Endothelial cell of umbilical vein (primary cell): ENCODE measurements around the gene SVEP1. TPM values are rescaled to one million over a fixed set of nuclear protein-coding genes. Genes with fewer than 3 reads are reported as not detected.
"Not testable (repeated sequence)": the region's sequence is repeated elsewhere in the genome, so short reads cannot be mapped to it uniquely, and the experiment has no call there.

ENCODE experiments used
- BruUV-seq: library from RNA; stranded (reverse); fragments of 400-500 nt; replicated peaks from 2 replicates; lab custom pipeline; 2021; lab: Mats Ljungman, UMichigan
- CTCF ChIA-PET: fragments of 300-600, 350-600 bp; sonication (Branson Sonifier 250); formaldehyde crosslinking; loops from one replicate; lab custom pipeline; 2021; ENCODE audit warnings: antibody characterized with exemption, inconsistent platforms; lab: Charles Lee
- POLR2A ChIA-PET: fragments of 300-600, 350-600 bp; sonication (Branson Sonifier 250); formaldehyde crosslinking; loops from one replicate; lab custom pipeline; 2021; ENCODE audit warnings: antibody characterized with exemption, inconsistent platforms; lab: Charles Lee
- DNase-seq: peaks from one replicate; pipeline ENCODE4 v3.0.0-alpha.2; 2011; ENCODE audit warnings: low read depth, low spot score
- FAIRE-seq: peaks from 2 replicates; lab custom pipeline; 2011; peaks lifted over from hg19 to GRCh38; lab: Jason Lieb, UNC
- H2AFZ ChIP-seq: 2 replicates; pipeline ENCODE4 v1.6.0; 2012; ENCODE audit warnings: low read depth, low read length, control low read depth, inconsistent platforms
- H3K27ac ChIP-seq: 2 replicates; pipeline ENCODE4 v1.5.1; 2011; ENCODE audit warnings: low read depth, mild to moderate bottlenecking, control low read depth, low read length, moderate library complexity; ENCODE audit not compliant: insufficient read depth
- H3K27me3 ChIP-seq, 2 experiments: 2 replicates each; pipeline versions ENCODE4 v1.6.0 to v1.6.1; 2011; ENCODE audit warnings: low read length in 2 of 2, mixed read lengths in 1 of 2; ENCODE audit not compliant: control insufficient read depth in 2 of 2, insufficient read depth in 2 of 2
- H3K36me3 ChIP-seq, 2 experiments: 2 replicates in 1 of 2; 3 replicates in 1 of 2; pipeline ENCODE4 v1.5.1; 2011; ENCODE audit warnings: low read length in 2 of 2, mild to moderate bottlenecking in 1 of 2, moderate library complexity in 1 of 2; ENCODE audit not compliant: control insufficient read depth in 2 of 2, insufficient read depth in 2 of 2; ENCODE audit errors: extremely low read depth in 1 of 2
- H3K4me1 ChIP-seq: 3 replicates; pipeline ENCODE4 v1.5.1; 2011; ENCODE audit warnings: mild to moderate bottlenecking, low read length; ENCODE audit not compliant: control insufficient read depth, insufficient read depth; ENCODE audit errors: extremely low read depth
- H3K4me2 ChIP-seq: 2 replicates; pipeline ENCODE4 v1.6.1; 2011; ENCODE audit warnings: low read length, control low read depth, mixed read lengths; ENCODE audit not compliant: insufficient read depth
- H3K4me3 ChIP-seq, 3 experiments: fragments of 200-600 bp in 1 of 3; sonication (generic), shearing (Covaris generic) in 1 of 3; replicated peaks in 1 of 3; 2 replicates each; pipeline ENCODE4 v1.5.1; 2011 to 2016; ENCODE audit warnings: control low read depth in 3 of 3, low read length in 3 of 3, mild to moderate bottlenecking in 2 of 3, inconsistent platforms in 1 of 3, low read depth in 1 of 3, moderate library complexity in 1 of 3; ENCODE audit not compliant: insufficient read depth in 1 of 3
- H3K79me2 ChIP-seq: 2 replicates; pipeline ENCODE4 v1.6.0; 2012; ENCODE audit warnings: low read length, inconsistent platforms; ENCODE audit not compliant: control insufficient read depth, insufficient read depth
- H3K9ac ChIP-seq: replicated peaks from 2 replicates; pipeline ENCODE3; 2011; ENCODE audit warnings: low read length, control low read depth; ENCODE audit not compliant: insufficient read depth; ENCODE audit errors: extremely low read depth
- H3K9me1 ChIP-seq: replicated peaks from 3 replicates; pipeline ENCODE4 v1.6.0; 2011; ENCODE audit warnings: mild to moderate bottlenecking, low read length; ENCODE audit not compliant: control insufficient read depth, insufficient read depth; ENCODE audit errors: extremely low read depth
- H3K9me3 ChIP-seq: replicated peaks from 2 replicates; pipeline ENCODE4 v1.5.1; 2012; ENCODE audit warnings: low read length, inconsistent platforms; ENCODE audit not compliant: control insufficient read depth, insufficient read depth
- H4K20me1 ChIP-seq: replicated peaks from 2 replicates; pipeline ENCODE3; 2011; ENCODE audit warnings: mild to moderate bottlenecking, low read length; ENCODE audit not compliant: control insufficient read depth, insufficient read depth; ENCODE audit errors: extremely low read depth
- EZH2 ChIP-seq: IDR thresholded peaks from 2 replicates; pipeline ENCODE4 v1.6.1; 2012; ENCODE audit warnings: borderline replicate concordance, low read depth, mild to moderate bottlenecking, moderate library complexity, low read length, inconsistent platforms; ENCODE audit not compliant: severe bottlenecking
- FOS ChIP-seq: IDR thresholded peaks from 2 replicates; pipeline ENCODE4 v1.6.1; 2011; ENCODE audit warnings: mild to moderate bottlenecking, low read length, moderate library complexity, borderline replicate concordance; ENCODE audit not compliant: insufficient read depth
- GATA2 ChIP-seq: IDR thresholded peaks from 2 replicates; pipeline ENCODE4 v1.7.0; 2011; ENCODE audit warnings: low read depth, mild to moderate bottlenecking, moderate library complexity, mixed read lengths, low read length; ENCODE audit not compliant: insufficient read length, insufficient read depth
- JUN ChIP-seq: IDR thresholded peaks from 2 replicates; pipeline ENCODE4 v1.6.1; 2011; ENCODE audit warnings: borderline replicate concordance, low read depth; ENCODE audit not compliant: insufficient read length, insufficient read depth
- MAX ChIP-seq: IDR thresholded peaks from 2 replicates; pipeline ENCODE4 v1.6.1; 2011; ENCODE audit not compliant: insufficient read depth, insufficient read length
- MYC ChIP-seq: IDR thresholded peaks from one replicate; pipeline ENCODE4 v1.6.1; 2011; ENCODE audit warnings: mild to moderate bottlenecking, low read depth, low read length
- POLR2A ChIP-seq: IDR thresholded peaks from 2 replicates; pipeline ENCODE4 v1.6.1; 2012; ENCODE audit warnings: low read depth, mild to moderate bottlenecking, control low read depth, low read length
- POLR2AphosphoS5 ChIP-seq: IDR thresholded peaks from 2 replicates; pipeline ENCODE4 v1.6.1; 2012; ENCODE audit warnings: low read depth, mild to moderate bottlenecking, control low read depth, low read length, moderate library complexity; ENCODE audit not compliant: insufficient read depth
- dilution Hi-C: fragments of 300-500 bp; cut with MboI; formaldehyde crosslinking; loops from one replicate; pipeline ENCODE4 v1.15.0; 2019; ENCODE audit warnings: low sequenced_read_pairs; ENCODE audit not compliant: extremely low pct_ligation_motif_present
- intact Hi-C: fragments of 100-400 bp; cut with micrococcal nuclease; formaldehyde crosslinking; loops from one replicate; pipeline ENCODE4 v1.10.0; 2022
- polyA plus RNA-seq, 4 experiments: library from polyadenylated mRNA; depleted of rRNA in 3 of 4; stranded (reverse) in 3 of 4; unstranded in 1 of 4; fragments of >200 nt; gene quantifications; 2 replicates each; pipeline versions ENCODE4 v1.2.1 to v1.2.3, GENCODE V29; 2011 to 2012; ENCODE audit warnings: missing spikeins in 1 of 4
- total RNA-seq: library from RNA; stranded (reverse); gene quantifications from 2 replicates; pipeline ENCODE4 v1.2.3, GENCODE V29; 2021
- TF ChIP-seq, protein P1 (sequence below), 2 donors: IDR thresholded peaks; 1 replicate in 1 of 2; 2 replicates in 1 of 2; pipeline ENCODE4 v1.5.1; 2011; ENCODE audit warnings: low read length in 2 of 2, mild to moderate bottlenecking in 2 of 2, moderate library complexity in 2 of 2, control low read depth in 1 of 2, inconsistent platforms in 1 of 2, low read depth in 1 of 2; ENCODE audit not compliant: insufficient read depth in 1 of 2; ENCODE audit errors: extremely low read depth in 1 of 2

SVEP1 gene
- total and polyA plus RNA-seq, 2 donors (not counting 3 experiments of a cell fraction or from before 2014, with no cell fraction given) = 0.04 to 0.29 TPM

DNA sequence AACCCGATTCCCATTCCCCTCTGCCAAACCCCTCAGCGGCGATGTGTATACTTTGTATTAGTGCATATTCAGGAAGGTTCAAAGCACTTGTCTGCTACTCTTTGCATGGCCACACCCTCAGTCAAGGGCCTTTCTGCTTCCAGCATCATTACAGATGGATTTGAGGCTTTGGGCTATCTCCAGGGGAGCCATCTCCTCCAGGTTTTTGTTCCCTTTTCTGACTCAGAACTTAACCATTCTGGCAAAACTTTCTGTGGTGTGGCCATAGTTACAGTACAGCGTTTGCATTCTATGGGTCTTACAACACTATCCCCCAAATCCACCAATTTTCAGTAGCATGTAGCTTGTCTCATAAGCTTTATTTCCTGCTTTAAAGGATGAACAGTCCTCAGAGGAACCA is 36.0 kb upstream of the SVEP1 start:
- TF ChIP-seq POLR2A (no peak), FOS (no peak), POLR2AphosphoS5 (no peak), GATA2 (no peak), JUN (no peak), MAX (no peak), MYC (no peak), EZH2 (no peak)
- TF ChIP-seq, protein P1, sequence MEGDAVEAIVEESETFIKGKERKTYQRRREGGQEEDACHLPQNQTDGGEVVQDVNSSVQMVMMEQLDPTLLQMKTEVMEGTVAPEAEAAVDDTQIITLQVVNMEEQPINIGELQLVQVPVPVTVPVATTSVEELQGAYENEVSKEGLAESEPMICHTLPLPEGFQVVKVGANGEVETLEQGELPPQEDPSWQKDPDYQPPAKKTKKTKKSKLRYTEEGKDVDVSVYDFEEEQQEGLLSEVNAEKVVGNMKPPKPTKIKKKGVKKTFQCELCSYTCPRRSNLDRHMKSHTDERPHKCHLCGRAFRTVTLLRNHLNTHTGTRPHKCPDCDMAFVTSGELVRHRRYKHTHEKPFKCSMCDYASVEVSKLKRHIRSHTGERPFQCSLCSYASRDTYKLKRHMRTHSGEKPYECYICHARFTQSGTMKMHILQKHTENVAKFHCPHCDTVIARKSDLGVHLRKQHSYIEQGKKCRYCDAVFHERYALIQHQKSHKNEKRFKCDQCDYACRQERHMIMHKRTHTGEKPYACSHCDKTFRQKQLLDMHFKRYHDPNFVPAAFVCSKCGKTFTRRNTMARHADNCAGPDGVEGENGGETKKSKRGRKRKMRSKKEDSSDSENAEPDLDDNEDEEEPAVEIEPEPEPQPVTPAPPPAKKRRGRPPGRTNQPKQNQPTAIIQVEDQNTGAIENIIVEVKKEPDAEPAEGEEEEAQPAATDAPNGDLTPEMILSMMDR (IDR thresholded peaks at IDR 0.05; ENCODE audit: extremely low read depth in 1 of 2, insufficient read depth in 1 of 2, low read depth in 1 of 2, low read length in 2 of 2) = no peak
- intact Hi-C loops = no loop called here
- H3K27ac ChIP-seq = no peak overlapping the region
- no peak for DNase-seq
- ChIA-PET CTCF (interaction anchor here (1.3 kb wide), 1 partner anchor 187 kb away, joined by 3 read pairs; no protein-coding TSS in a partner anchor), POLR2A (no interaction called here)
- no peak overlapping the region for H3K4me3 ChIP-seq
- no peak overlapping the region for H3K9ac ChIP-seq
- H3K36me3 ChIP-seq = no peaks in the 10 kb centered on the region
- H3K79me2 ChIP-seq = no peaks in the 10 kb centered on the region
- peaks cover 0 to 5% of the 10 kb centered on the region in 2 experiments for H3K27me3 ChIP-seq
- dilution Hi-C loops = no loop called here
- H3K4me2 ChIP-seq = no peak overlapping the region
- no peaks in the 10 kb centered on the region for H4K20me1 ChIP-seq
- H3K9me1 ChIP-seq = no peaks in the 10 kb centered on the region
- no peak overlapping the region for H2AFZ ChIP-seq
- no peak for FAIRE-seq
- no TSS peak for BruUV-seq
- no peaks in the 10 kb centered on the region for H3K4me1 ChIP-seq
- no peaks in the 10 kb centered on the region for H3K9me3 ChIP-seq

GRCh38 chr9:110614576-110614975 is 35.0 kb upstream of the SVEP1 start:
- H4K20me1 ChIP-seq, H3K79me2 ChIP-seq, H2AFZ ChIP-seq, H3K9me1 ChIP-seq, H3K9me3 ChIP-seq, H3K9ac ChIP-seq, DNase-seq, H3K36me3 ChIP-seq, H3K4me1 ChIP-seq, CTCF ChIA-PET, H3K27me3 ChIP-seq, POLR2A ChIA-PET, FAIRE-seq, BruUV-seq, dilution Hi-C loops, H3K4me2 ChIP-seq, H3K4me3 ChIP-seq, intact Hi-C loops, H3K27ac ChIP-seq: not testable (repeated sequence)
